ENCODE results near the gene FAM83F. TPM values are rescaled to one million over a fixed set of nuclear protein-coding genes. Genes with fewer than 3 reads are reported as not detected.

FAM83F gene
- total RNA-seq, 4 donors from 2014 or later: 32.4 to 52.9 (median 41.2) TPM

GRCh38 chr22:40043081-40043480 lies 48.3 kb downstream of the FAM83F start:
- intact Hi-C loops (cut with DNase I; ENCODE audit: low total_unique reads): no loop called here
- TF ChIP-seq POLR2A (IDR thresholded peaks at IDR 0.05) (no peak), CTCF (IDR thresholded peaks at IDR 0.05) (no peak)
- peak in 1 of 2 donors; percentile 85 for DNase-seq (ENCODE audit: low spot score in 2 of 2)
- H3K4me3 ChIP-seq (ENCODE audit: low read depth, poor library complexity, severe bottlenecking): no peak overlapping the region
- WGBS, 2 donors: 10 to 14% methylated on average over 8 of the region's 8 CpGs

DNA sequence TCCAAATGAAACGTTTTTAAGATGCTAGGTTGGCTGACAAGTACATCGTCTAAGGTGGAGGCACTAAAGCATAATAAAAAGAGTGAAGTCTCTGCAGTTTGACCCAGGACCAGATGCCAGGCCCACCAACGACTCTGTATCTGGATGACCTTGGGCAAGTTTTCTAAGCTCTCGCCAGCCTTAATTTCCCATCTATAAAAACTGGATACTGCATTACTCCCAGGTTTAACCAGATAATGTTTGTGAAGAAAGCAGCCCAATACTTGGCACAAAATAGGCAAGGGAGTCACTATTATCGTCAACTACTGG lies 49.0 kb downstream of the FAM83F start:
- whole genome bisulfite sequencing, 2 donors: 23 to 38% methylated on average over 5 of the region's 5 CpGs
- TF ChIP-seq POLR2A (IDR thresholded peaks at IDR 0.05) (no peak), CTCF (IDR thresholded peaks at IDR 0.05) (no peak)
- intact Hi-C loops (cut with DNase I; ENCODE audit: low total_unique reads): no loop called here
- H3K4me3 ChIP-seq (ENCODE audit: low read depth, poor library complexity, severe bottlenecking): no peak overlapping the region
- DNase-seq (ENCODE audit: low spot score in 2 of 2): no peak

DNA sequence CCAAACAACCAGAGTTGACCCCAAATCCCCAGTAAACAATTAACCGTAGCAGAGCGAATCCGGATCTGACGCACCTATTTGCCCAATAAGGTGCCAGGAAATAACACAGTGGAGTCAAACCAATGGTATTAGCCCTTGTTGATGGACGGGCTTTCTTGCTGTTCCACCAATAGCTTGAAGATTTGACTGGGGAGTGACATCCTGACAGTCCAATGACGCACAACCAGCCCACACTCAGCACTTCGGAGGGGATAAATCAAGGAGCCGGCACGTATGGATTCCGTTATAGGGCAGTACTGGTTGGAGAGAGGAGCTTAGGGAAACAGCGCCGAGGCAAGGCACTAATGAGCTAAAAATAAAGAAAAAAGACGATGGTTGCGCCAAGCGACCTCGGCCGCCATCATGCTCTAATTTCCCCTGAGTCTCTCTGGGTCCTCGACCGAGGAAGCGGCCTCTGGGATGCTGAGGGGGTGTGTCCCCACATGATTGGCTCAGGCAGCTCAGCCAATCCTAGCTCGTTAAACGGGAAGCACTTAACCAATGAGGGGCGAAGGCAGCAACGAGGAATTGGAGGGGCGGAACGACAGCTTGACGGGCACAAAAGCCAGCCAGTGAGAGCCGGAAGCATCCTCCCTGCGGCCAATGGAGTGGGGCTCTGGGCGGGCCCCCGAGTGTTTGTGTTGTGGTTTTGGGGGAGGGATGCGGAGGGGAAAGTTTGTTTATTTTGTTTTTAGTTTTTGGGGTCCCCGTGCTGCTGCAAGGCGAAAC lies 49.5 kb downstream of the FAM83F start:
- TF ChIP-seq CTCF (IDR thresholded peaks at IDR 0.05) (no peak), POLR2A (IDR thresholded peaks at IDR 0.05) (no peak)
- intact Hi-C loops (cut with DNase I; ENCODE audit: low total_unique reads): no loop called here
- peak overlapping the region; percentile 55 for H3K4me3 ChIP-seq (ENCODE audit: low read depth, poor library complexity, severe bottlenecking)
- 0 to 1% methylated on average over 34 of the region's 34 CpGs for WGBS, 2 donors
- peak; percentile 99 to 100 for DNase-seq (ENCODE audit: low spot score in 2 of 2)

GRCh38 chr22:40044870-40045834 lies 50.4 kb downstream of the FAM83F start:
- no peak for DNase-seq (ENCODE audit: low spot score in 2 of 2)
- TF ChIP-seq CTCF (IDR thresholded peaks at IDR 0.05) (no peak), POLR2A (IDR thresholded peaks at IDR 0.05) (no peak)
- 0 to 1% methylated on average over 18 to 30 of the region's 138 CpGs for WGBS, 2 donors
- peak overlapping the region; percentile 69 for H3K4me3 ChIP-seq (ENCODE audit: low read depth, poor library complexity, severe bottlenecking)
- intact Hi-C loops (cut with DNase I; ENCODE audit: low total_unique reads): no loop called here

GRCh38 chr22:40046126-40046525 lies 51.4 kb downstream of the FAM83F start:
- intact Hi-C loops (cut with DNase I; ENCODE audit: low total_unique reads): no loop called here
- DNase-seq (ENCODE audit: low spot score in 2 of 2): no peak
- no peak overlapping the region for H3K4me3 ChIP-seq (ENCODE audit: low read depth, poor library complexity, severe bottlenecking)
- TF ChIP-seq CTCF (IDR thresholded peaks at IDR 0.05): no peak
- no peak for TF ChIP-seq POLR2A (IDR thresholded peaks at IDR 0.05)
- 81 to 83% methylated on average over 9 of the region's 9 CpGs for WGBS, 2 donors
